HG03571 (cell line): ENCODE measurements around the gene LIMS1.
"Not testable (repeated sequence)": the region's sequence is repeated elsewhere in the genome, so short reads cannot be mapped to it uniquely, and the experiment has no call there.

ENCODE experiments used
- ATAC-seq: cut with Tn5 transposase; IDR thresholded peaks from one replicate; pipeline ENCODE4 v1.9.1; 2021; ENCODE audit not compliant: unreplicated experiment

The LIMS1 gene

GRCh38 chr2:108548208-108549003, 14.1 kb downstream of the LIMS1 start:
- ATAC-seq: no peak

- no peak for ATAC-seq
These were observed 18.3 kb downstream of the LIMS1 start for GRCh38 chr2:108552566-108552965.

- no peak for ATAC-seq
These were observed 19.1 kb downstream of the LIMS1 start for GRCh38 chr2:108553209-108553919.

GRCh38 chr2:108554528-108554927, 20.3 kb downstream of the LIMS1 start:
- ATAC-seq: no peak

GRCh38 chr2:108555572-108555971, 21.3 kb downstream of the LIMS1 start:
- ATAC-seq: no peak

- not testable (repeated sequence) for ATAC-seq
These were observed 22.3 kb downstream of the LIMS1 start for GRCh38 chr2:108556581-108556980.

- ATAC-seq: no peak
These were observed 26.1 kb downstream of the LIMS1 start for GRCh38 chr2:108560241-108560811.

- no peak for ATAC-seq
These were observed 26.7 kb downstream of the LIMS1 start for GRCh38 chr2:108560895-108561530.

GRCh38 chr2:108562274-108562673, 28.0 kb downstream of the LIMS1 start:
- ATAC-seq: no peak

- no peak for ATAC-seq
These were observed 30.2 kb downstream of the LIMS1 start for GRCh38 chr2:108564510-108564909.

- no peak for ATAC-seq
These were observed 31.6 kb downstream of the LIMS1 start for GRCh38 chr2:108565778-108566375.

- ATAC-seq: no peak
These were observed 36.1 kb downstream of the LIMS1 start for GRCh38 chr2:108570416-108570815.

- ATAC-seq: no peak
These were observed 37.0 kb downstream of the LIMS1 start for GRCh38 chr2:108571286-108571685.

- no peak for ATAC-seq
These were observed 38.8 kb downstream of the LIMS1 start for GRCh38 chr2:108573061-108573460.

- no peak for ATAC-seq
These were observed 40.1 kb downstream of the LIMS1 start for GRCh38 chr2:108574332-108574731.

GRCh38 chr2:108575132-108575966, 41.1 kb downstream of the LIMS1 start:
- ATAC-seq: peak; percentile 97

GRCh38 chr2:108577099-108577498, 42.8 kb downstream of the LIMS1 start:
- no peak for ATAC-seq

- no peak for ATAC-seq
These were observed 45.4 kb downstream of the LIMS1 start for GRCh38 chr2:108579623-108580022.

- ATAC-seq: no peak
These were observed 45.8 kb downstream of the LIMS1 start for GRCh38 chr2:108580050-108580449.

GRCh38 chr2:108583903-108584520, 49.7 kb downstream of the LIMS1 start:
- ATAC-seq: peak; percentile 74
